BLaER1 (cell line): Measurements from ENCODE around the gene C1orf21.

Source experiments
- H3K27ac ChIP-seq: shearing (Covaris generic); formaldehyde crosslinking; 2 replicates; pipeline ENCODE4 v1.8.1; 2022
- H3K27me3 ChIP-seq: shearing (Covaris generic); formaldehyde crosslinking; 2 replicates; pipeline ENCODE4 v1.8.1; 2022
- H3K36me3 ChIP-seq: shearing (Covaris generic); formaldehyde crosslinking; 2 replicates; pipeline ENCODE4 v1.8.1; 2022
- H3K4me1 ChIP-seq: shearing (Covaris generic); formaldehyde crosslinking; 2 replicates; pipeline ENCODE4 v1.8.1; 2022
- H3K4me2 ChIP-seq: shearing (Covaris generic); formaldehyde crosslinking; 2 replicates; pipeline ENCODE4 v1.8.1; 2022
- H3K4me3 ChIP-seq: shearing (Covaris generic); formaldehyde crosslinking; 2 replicates; pipeline ENCODE4 v1.8.1; 2022
- H3K9ac ChIP-seq: shearing (Covaris generic); formaldehyde crosslinking; 2 replicates; pipeline ENCODE4 v1.8.1; 2022
- H3K9me3 ChIP-seq: shearing (Covaris generic); formaldehyde crosslinking; 2 replicates; pipeline ENCODE4 v1.8.1; 2022
- H4K20me1 ChIP-seq: shearing (Covaris generic); formaldehyde crosslinking; 2 replicates; pipeline ENCODE4 v1.8.1; 2022
- Cebpa-rat ChIP-seq: shearing (Covaris generic); IDR thresholded peaks from 2 replicates; pipeline ENCODE4 v1.8.1; 2022

The C1orf21 gene

GRCh38 chr1:184437291-184437690 lies 50.5 kb downstream of the C1orf21 start:
- TF ChIP-seq Cebpa-rat: no peak
- Histone ChIP-seq H3K27ac (no peak overlapping the region), H4K20me1 (no peaks in the 10 kb centered on the region), H3K27me3 (no peaks in the 10 kb centered on the region), H3K36me3 (no peaks in the 10 kb centered on the region), H3K4me1 (no peaks in the 10 kb centered on the region), H3K9ac (no peak overlapping the region), H3K4me2 (no peak overlapping the region), H3K4me3 (no peak overlapping the region), H3K9me3 (no peaks in the 10 kb centered on the region)

GRCh38 chr1:184438363-184438762 lies 51.5 kb downstream of the C1orf21 start:
- H3K9me3 ChIP-seq: no peaks in the 10 kb centered on the region

GRCh38 chr1:184442260-184442659 lies 55.4 kb downstream of the C1orf21 start:
- Histone ChIP-seq H3K27me3 (no peaks in the 10 kb centered on the region), H3K4me1 (no peaks in the 10 kb centered on the region), H4K20me1 (no peaks in the 10 kb centered on the region), H3K9me3 (no peaks in the 10 kb centered on the region), H3K36me3 (no peaks in the 10 kb centered on the region), H3K4me3 (no peak overlapping the region), H3K4me2 (no peak overlapping the region), H3K27ac (no peak overlapping the region), H3K9ac (no peak overlapping the region)
- TF ChIP-seq Cebpa-rat: no peak

More at GRCh38 chr1:184438363-184438762, 51.5 kb downstream of the C1orf21 start:
- Histone ChIP-seq H4K20me1 (no peaks in the 10 kb centered on the region), H3K27ac (no peak overlapping the region), H3K36me3 (no peaks in the 10 kb centered on the region), H3K27me3 (no peaks in the 10 kb centered on the region), H3K4me2 (no peak overlapping the region), H3K4me3 (no peak overlapping the region), H3K4me1 (no peaks in the 10 kb centered on the region), H3K9ac (no peak overlapping the region)
- TF ChIP-seq Cebpa-rat: no peak

- H3K9ac ChIP-seq: no peak overlapping the region
- H3K36me3 ChIP-seq: no peaks in the 10 kb centered on the region
- H3K4me3 ChIP-seq: no peak overlapping the region
- H3K4me2 ChIP-seq: no peak overlapping the region
- no peaks in the 10 kb centered on the region for H4K20me1 ChIP-seq
- H3K9me3 ChIP-seq: no peaks in the 10 kb centered on the region
- no peak overlapping the region for H3K27ac ChIP-seq
- H3K27me3 ChIP-seq: no peaks in the 10 kb centered on the region
- no peaks in the 10 kb centered on the region for H3K4me1 ChIP-seq
- TF ChIP-seq Cebpa-rat: no peak
These were observed 56.4 kb downstream of the C1orf21 start for GRCh38 chr1:184443201-184443600.

- no peak overlapping the region for H3K4me3 ChIP-seq
- no peaks in the 10 kb centered on the region for H3K4me1 ChIP-seq
- no peak overlapping the region for H3K27ac ChIP-seq
- H4K20me1 ChIP-seq: no peaks in the 10 kb centered on the region
- H3K9ac ChIP-seq: no peak overlapping the region
- no peak for TF ChIP-seq Cebpa-rat
- no peak overlapping the region for H3K4me2 ChIP-seq
- H3K27me3 ChIP-seq: no peaks in the 10 kb centered on the region
- no peaks in the 10 kb centered on the region for H3K9me3 ChIP-seq
- no peaks in the 10 kb centered on the region for H3K36me3 ChIP-seq
These were observed 56.8 kb downstream of the C1orf21 start for GRCh38 chr1:184443624-184444023.

- H3K9me3 ChIP-seq: no peaks in the 10 kb centered on the region
These were observed 59.2 kb downstream of the C1orf21 start for GRCh38 chr1:184445997-184446396.

GRCh38 chr1:184447651-184448185 lies 60.9 kb downstream of the C1orf21 start:
- no peak for TF ChIP-seq Cebpa-rat
- no peaks in the 10 kb centered on the region for H3K36me3 ChIP-seq
- H3K9ac ChIP-seq: no peak overlapping the region
- H4K20me1 ChIP-seq: no peaks in the 10 kb centered on the region
- H3K27ac ChIP-seq: no peak overlapping the region
- no peaks in the 10 kb centered on the region for H3K27me3 ChIP-seq
- H3K4me1 ChIP-seq: no peaks in the 10 kb centered on the region
- no peak overlapping the region for H3K4me2 ChIP-seq
- H3K9me3 ChIP-seq: no peaks in the 10 kb centered on the region
- no peak overlapping the region for H3K4me3 ChIP-seq

More at GRCh38 chr1:184445997-184446396, 59.2 kb downstream of the C1orf21 start:
- no peaks in the 10 kb centered on the region for H4K20me1 ChIP-seq
- TF ChIP-seq Cebpa-rat: no peak
- H3K9ac ChIP-seq: no peak overlapping the region
- H3K4me3 ChIP-seq: no peak overlapping the region
- no peaks in the 10 kb centered on the region for H3K27me3 ChIP-seq
- no peak overlapping the region for H3K27ac ChIP-seq
- H3K4me2 ChIP-seq: no peak overlapping the region
- H3K4me1 ChIP-seq: no peaks in the 10 kb centered on the region
- H3K36me3 ChIP-seq: no peaks in the 10 kb centered on the region

GRCh38 chr1:184449916-184450315 lies 63.1 kb downstream of the C1orf21 start:
- no peak overlapping the region for H3K9ac ChIP-seq
- no peaks in the 10 kb centered on the region for H3K36me3 ChIP-seq
- no peaks in the 10 kb centered on the region for H3K4me1 ChIP-seq
- H3K4me3 ChIP-seq: no peak overlapping the region
- no peak overlapping the region for H3K27ac ChIP-seq
- no peak overlapping the region for H3K4me2 ChIP-seq
- TF ChIP-seq Cebpa-rat: no peak
- no peaks in the 10 kb centered on the region for H3K9me3 ChIP-seq
- no peaks in the 10 kb centered on the region for H3K27me3 ChIP-seq
- H4K20me1 ChIP-seq: no peaks in the 10 kb centered on the region

GRCh38 chr1:184455786-184456185 lies 69.0 kb downstream of the C1orf21 start:
- Histone ChIP-seq H3K9ac (no peak overlapping the region), H3K4me1 (no peaks in the 10 kb centered on the region), H3K27ac (no peak overlapping the region)

GRCh38 chr1:184456189-184456588 lies 69.4 kb downstream of the C1orf21 start:
- Histone ChIP-seq H3K4me1 (no peaks in the 10 kb centered on the region), H3K9ac (no peak overlapping the region), H3K9me3 (no peaks in the 10 kb centered on the region), H3K36me3 (no peaks in the 10 kb centered on the region), H4K20me1 (no peaks in the 10 kb centered on the region), H3K4me2 (no peak overlapping the region), H3K27ac (no peak overlapping the region), H3K27me3 (no peaks in the 10 kb centered on the region), H3K4me3 (no peak overlapping the region)
- TF ChIP-seq Cebpa-rat: no peak

More at GRCh38 chr1:184455786-184456185, 69.0 kb downstream of the C1orf21 start:
- H4K20me1 ChIP-seq: no peaks in the 10 kb centered on the region
- no peak overlapping the region for H3K4me3 ChIP-seq
- no peaks in the 10 kb centered on the region for H3K27me3 ChIP-seq
- H3K36me3 ChIP-seq: no peaks in the 10 kb centered on the region
- no peaks in the 10 kb centered on the region for H3K9me3 ChIP-seq
- no peak for TF ChIP-seq Cebpa-rat
- H3K4me2 ChIP-seq: no peak overlapping the region

GRCh38 chr1:184457500-184457899 lies 70.7 kb downstream of the C1orf21 start:
- H3K9ac ChIP-seq: no peak overlapping the region
- no peaks in the 10 kb centered on the region for H3K36me3 ChIP-seq
- no peaks in the 10 kb centered on the region for H3K27me3 ChIP-seq
- no peak overlapping the region for H3K4me2 ChIP-seq
- no peaks in the 10 kb centered on the region for H3K9me3 ChIP-seq
- H3K4me3 ChIP-seq: no peak overlapping the region
- H3K27ac ChIP-seq: no peak overlapping the region
- no peaks in the 10 kb centered on the region for H4K20me1 ChIP-seq
- TF ChIP-seq Cebpa-rat: no peak
- H3K4me1 ChIP-seq: peaks cover 5% of the 10 kb centered on the region
